MM.1S (cell line): ENCODE results near the gene ADCY3.

Source experiments
- DNase-seq: peaks from one replicate; pipeline ENCODE4 v3.0.0-alpha.2; 2015
- H2AFZ ChIP-seq: fragments of 300-600 bp; sonication (generic); 2 replicates; pipeline ENCODE4 v1.6.0; 2016; ENCODE audit warnings: antibody characterized with exemption, low read length
- H3F3A ChIP-seq: fragments of 300-600 bp; sonication (generic); 2 replicates; pipeline ENCODE4 v1.6.1; 2016; ENCODE audit warnings: mild to moderate bottlenecking, antibody characterized with exemption, low read length, moderate library complexity, mixed read lengths; ENCODE audit not compliant: insufficient read depth
- H3K27ac ChIP-seq: fragments of 300-600 bp; sonication (generic); 2 replicates; pipeline ENCODE4 v1.5.1; 2016; ENCODE audit warnings: mild to moderate bottlenecking, low read length
- H3K27me3 ChIP-seq: fragments of 300-600 bp; sonication (generic); replicated peaks from 2 replicates; pipeline ENCODE4 v1.6.0; 2016; ENCODE audit warnings: low read length; ENCODE audit not compliant: insufficient read depth
- H3K36me3 ChIP-seq: fragments of 300-600 bp; sonication (generic); replicated peaks from 2 replicates; pipeline ENCODE4 v1.6.1; 2016; ENCODE audit warnings: mild to moderate bottlenecking, low read length, mixed read lengths; ENCODE audit not compliant: insufficient read depth
- H3K4me1 ChIP-seq: fragments of 300-600 bp; sonication (generic); 2 replicates; pipeline ENCODE4 v1.6.1; 2016; ENCODE audit warnings: low read length, mixed read lengths
- H3K4me2 ChIP-seq: fragments of 300-600 bp; sonication (generic); 2 replicates; pipeline ENCODE4 v1.6.0; 2016; ENCODE audit warnings: low read depth, low read length
- H3K4me3 ChIP-seq: fragments of 300-600 bp; sonication (generic); 2 replicates; pipeline ENCODE4 v1.5.1; 2016; ENCODE audit warnings: low read length, mixed read lengths
- H3K79me2 ChIP-seq: fragments of 300-600 bp; sonication (generic); 2 replicates; pipeline ENCODE4 v1.6.1; 2016; ENCODE audit warnings: mixed run types, low read length, mixed read lengths
- H3K9ac ChIP-seq: fragments of 300-600 bp; sonication (generic); 2 replicates; pipeline ENCODE4 v1.6.1; 2016; ENCODE audit warnings: low read length, mixed read lengths
- H3K9me2 ChIP-seq: fragments of 300-600 bp; sonication (generic); replicated peaks from 2 replicates; pipeline ENCODE4 v1.6.1; 2016; ENCODE audit warnings: mild to moderate bottlenecking, low read length, mixed read lengths; ENCODE audit not compliant: insufficient read depth
- H3K9me3 ChIP-seq: fragments of 300-600 bp; sonication (generic); replicated peaks from 2 replicates; pipeline ENCODE4 v1.6.1; 2016; ENCODE audit warnings: mild to moderate bottlenecking, low read length, mixed read lengths; ENCODE audit not compliant: insufficient read depth
- H4K20me1 ChIP-seq: fragments of 300-600 bp; sonication (generic); 2 replicates; pipeline ENCODE4 v1.6.1; 2016; ENCODE audit warnings: mild to moderate bottlenecking, low read length, moderate library complexity, mixed read lengths; ENCODE audit not compliant: insufficient read depth
- EZH2 ChIP-seq: fragments of 300-600 bp; sonication (generic); optimal IDR thresholded peaks from 2 replicates; pipeline ENCODE3; 2017; ENCODE audit warnings: low read depth, mild to moderate bottlenecking, antibody characterized with exemption, low read length, mixed read lengths
- EZH2phosphoT487 ChIP-seq: fragments of 300-600 bp; sonication (generic); IDR thresholded peaks from 2 replicates; pipeline ENCODE4 v1.6.1; 2018; ENCODE audit warnings: antibody characterized with exemption, low read length
- TF ChIP-seq, protein P1 (sequence below): fragments of 300-600 bp; sonication (generic); IDR thresholded peaks from 2 replicates; pipeline ENCODE4 v1.5.1; 2016; ENCODE audit warnings: antibody characterized with exemption, low read length, mixed read lengths

Gene ADCY3

DNA sequence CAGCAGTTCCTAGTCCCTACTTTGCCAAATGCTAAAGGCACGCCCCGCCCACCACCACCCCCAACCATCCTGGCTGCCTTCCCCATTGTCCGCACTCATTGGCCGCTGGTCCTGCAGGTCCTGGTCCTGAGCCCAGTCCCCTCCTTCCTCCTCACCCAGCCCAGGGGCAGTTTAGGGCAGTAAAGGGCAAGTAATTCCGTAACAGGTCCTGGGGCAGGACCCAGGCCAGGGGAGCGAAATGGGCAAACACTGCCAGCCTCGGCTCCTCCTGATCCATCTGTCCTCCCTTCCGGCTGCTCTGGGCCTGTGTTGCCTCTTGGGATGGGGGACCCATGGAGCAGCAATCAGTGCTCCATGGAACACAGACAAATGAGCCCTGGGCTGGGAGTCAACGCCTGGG is 6.1 kb downstream of the ADCY3 start:
- H3K4me1 ChIP-seq: peaks cover 16% of the 10 kb centered on the region
- peaks cover 14% of the 10 kb centered on the region for H4K20me1 ChIP-seq
- H3K4me3 ChIP-seq: no peak overlapping the region
- H3K4me2 ChIP-seq: no peak overlapping the region
- no peaks in the 10 kb centered on the region for H3K9me2 ChIP-seq
- no peak overlapping the region for H2AFZ ChIP-seq
- H3K27ac ChIP-seq: no peak overlapping the region
- H3K79me2 ChIP-seq: peaks cover 99% of the 10 kb centered on the region
- H3K36me3 ChIP-seq: peaks cover 2% of the 10 kb centered on the region
- TF ChIP-seq EZH2phosphoT487 (no peak), EZH2 (no peak)
- TF ChIP-seq, protein P1, sequence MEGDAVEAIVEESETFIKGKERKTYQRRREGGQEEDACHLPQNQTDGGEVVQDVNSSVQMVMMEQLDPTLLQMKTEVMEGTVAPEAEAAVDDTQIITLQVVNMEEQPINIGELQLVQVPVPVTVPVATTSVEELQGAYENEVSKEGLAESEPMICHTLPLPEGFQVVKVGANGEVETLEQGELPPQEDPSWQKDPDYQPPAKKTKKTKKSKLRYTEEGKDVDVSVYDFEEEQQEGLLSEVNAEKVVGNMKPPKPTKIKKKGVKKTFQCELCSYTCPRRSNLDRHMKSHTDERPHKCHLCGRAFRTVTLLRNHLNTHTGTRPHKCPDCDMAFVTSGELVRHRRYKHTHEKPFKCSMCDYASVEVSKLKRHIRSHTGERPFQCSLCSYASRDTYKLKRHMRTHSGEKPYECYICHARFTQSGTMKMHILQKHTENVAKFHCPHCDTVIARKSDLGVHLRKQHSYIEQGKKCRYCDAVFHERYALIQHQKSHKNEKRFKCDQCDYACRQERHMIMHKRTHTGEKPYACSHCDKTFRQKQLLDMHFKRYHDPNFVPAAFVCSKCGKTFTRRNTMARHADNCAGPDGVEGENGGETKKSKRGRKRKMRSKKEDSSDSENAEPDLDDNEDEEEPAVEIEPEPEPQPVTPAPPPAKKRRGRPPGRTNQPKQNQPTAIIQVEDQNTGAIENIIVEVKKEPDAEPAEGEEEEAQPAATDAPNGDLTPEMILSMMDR: no peak
- H3K9me3 ChIP-seq: no peaks in the 10 kb centered on the region
- H3K9ac ChIP-seq: no peak overlapping the region
- H3F3A ChIP-seq: no peaks in the 10 kb centered on the region
- DNase-seq: no peak
- H3K27me3 ChIP-seq: no peaks in the 10 kb centered on the region

- Histone ChIP-seq H3F3A (no peaks in the 10 kb centered on the region; the same call in 1 of the 2 replicates), H3K9me3 (no peaks in the 10 kb centered on the region), H3K79me2 (peaks cover 98% of the 10 kb centered on the region), H3K4me1 (peaks cover 7% of the 10 kb centered on the region; the same call in 1 of the 2 replicates), H3K27ac (no peak overlapping the region), H3K27me3 (no peaks in the 10 kb centered on the region), H4K20me1 (peaks cover 9% of the 10 kb centered on the region), H3K9ac (no peak overlapping the region), H3K36me3 (peaks cover 2% of the 10 kb centered on the region), H2AFZ (no peak overlapping the region), H3K4me2 (no peak overlapping the region), H3K9me2 (no peaks in the 10 kb centered on the region), H3K4me3 (no peak overlapping the region)
- TF ChIP-seq EZH2phosphoT487: no peak
- TF ChIP-seq EZH2: no peak
- TF ChIP-seq, protein P1: no peak
- DNase-seq: no peak
Measured at GRCh38 chr2:24912986-24913385, 7.1 kb downstream of the ADCY3 start.

DNA sequence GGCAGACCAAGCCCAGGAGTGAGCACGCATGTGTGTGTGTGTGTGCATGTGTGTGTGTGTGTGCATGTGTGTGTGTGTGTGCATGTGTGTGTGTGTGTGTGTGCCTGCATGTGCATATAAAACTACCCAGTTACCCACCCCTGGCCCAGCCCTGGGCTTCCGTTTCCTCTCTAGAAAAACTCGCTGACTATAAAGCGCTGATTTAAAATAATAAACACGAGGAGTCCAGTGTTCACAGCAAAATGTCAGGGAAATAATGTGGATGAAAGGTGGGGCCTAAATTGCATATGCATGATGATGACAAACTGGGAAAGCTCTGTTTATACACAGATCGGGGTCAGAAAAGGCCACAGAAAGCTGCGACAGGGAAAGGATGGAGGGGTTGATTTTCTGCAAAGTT is 7.5 kb downstream of the ADCY3 start:
- Histone ChIP-seq H3K9me3 (no peaks in the 10 kb centered on the region), H4K20me1 (peaks cover 5% of the 10 kb centered on the region), H3K4me3 (no peak overlapping the region), H3K79me2 (peaks cover 95% of the 10 kb centered on the region), H3K4me1 (peaks cover 2% of the 10 kb centered on the region; the same call in 1 of the 2 replicates), H3K27ac (no peak overlapping the region), H3K27me3 (no peaks in the 10 kb centered on the region), H3K9ac (no peak overlapping the region), H3K9me2 (no peaks in the 10 kb centered on the region), H3K4me2 (no peak overlapping the region), H2AFZ (no peak overlapping the region), H3F3A (no peaks in the 10 kb centered on the region; the same call in 1 of the 2 replicates), H3K36me3 (peaks cover 2% of the 10 kb centered on the region; the same call in 1 of the 2 replicates)
- DNase-seq: no peak
- TF ChIP-seq EZH2 (no peak), EZH2phosphoT487 (no peak)
- TF ChIP-seq, protein P1: no peak
